ENCODE measurements around the gene MESD.

DNA sequence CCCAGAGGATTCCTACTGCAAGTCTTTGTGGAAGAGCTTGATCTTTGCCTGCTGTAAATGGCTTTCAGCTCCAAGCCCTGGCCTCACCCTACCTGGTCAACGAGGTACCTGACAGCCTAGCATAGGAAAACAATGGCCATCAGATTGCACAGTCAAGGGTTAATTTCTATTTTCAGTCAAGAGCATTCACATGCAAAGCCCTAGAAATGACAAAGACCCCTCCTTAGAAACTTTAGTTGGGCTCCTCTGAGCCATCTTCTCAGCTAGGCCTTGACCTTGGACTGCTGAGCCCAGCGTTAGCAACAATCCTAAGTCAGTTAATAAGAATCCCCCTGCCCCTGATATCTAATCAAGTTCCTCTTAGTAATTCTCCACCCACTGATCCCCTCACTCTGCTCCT lies 18.5 kb downstream of the MESD start:
- TF ChIP-seq, protein P1, sequence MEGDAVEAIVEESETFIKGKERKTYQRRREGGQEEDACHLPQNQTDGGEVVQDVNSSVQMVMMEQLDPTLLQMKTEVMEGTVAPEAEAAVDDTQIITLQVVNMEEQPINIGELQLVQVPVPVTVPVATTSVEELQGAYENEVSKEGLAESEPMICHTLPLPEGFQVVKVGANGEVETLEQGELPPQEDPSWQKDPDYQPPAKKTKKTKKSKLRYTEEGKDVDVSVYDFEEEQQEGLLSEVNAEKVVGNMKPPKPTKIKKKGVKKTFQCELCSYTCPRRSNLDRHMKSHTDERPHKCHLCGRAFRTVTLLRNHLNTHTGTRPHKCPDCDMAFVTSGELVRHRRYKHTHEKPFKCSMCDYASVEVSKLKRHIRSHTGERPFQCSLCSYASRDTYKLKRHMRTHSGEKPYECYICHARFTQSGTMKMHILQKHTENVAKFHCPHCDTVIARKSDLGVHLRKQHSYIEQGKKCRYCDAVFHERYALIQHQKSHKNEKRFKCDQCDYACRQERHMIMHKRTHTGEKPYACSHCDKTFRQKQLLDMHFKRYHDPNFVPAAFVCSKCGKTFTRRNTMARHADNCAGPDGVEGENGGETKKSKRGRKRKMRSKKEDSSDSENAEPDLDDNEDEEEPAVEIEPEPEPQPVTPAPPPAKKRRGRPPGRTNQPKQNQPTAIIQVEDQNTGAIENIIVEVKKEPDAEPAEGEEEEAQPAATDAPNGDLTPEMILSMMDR (conservative IDR thresholded peaks at IDR 0.05 in 1 of 2, IDR thresholded peaks at IDR 0.05 in 1 of 2; ENCODE audit: extremely low read depth in 1 of 2, insufficient read depth in 1 of 2, low read depth in 1 of 2, low read length in 2 of 2), result no peak
- TF ChIP-seq EZH2 (IDR thresholded peaks at IDR 0.05; ENCODE audit: borderline replicate concordance, low read length), result no peak
